ENCODE data around the gene PANX2.

- TF ChIP-seq SP1 (IDR thresholded peaks at IDR 0.05) (no peak), CTCF (IDR thresholded peaks at IDR 0.05; ENCODE audit: low read depth, low read length, missing input control) (no peak), REST (IDR thresholded peaks at IDR 0.05) (no peak)
These were observed 26.7 kb downstream of the PANX2 start for GRCh38 chr22:50197000-50197800.
